SU-DHL-6 (cell line): ENCODE data around the gene INSIG2.

Experiments
- CTCF ChIP-seq: fragments of 200-600 bp; sonication (generic); IDR thresholded peaks from one replicate; pipeline ENCODE4 v1.5.1; 2017; ENCODE audit warnings: antibody characterized with exemption, mild to moderate bottlenecking, low read length, moderate library complexity; ENCODE audit not compliant: insufficient read depth, poor library complexity, severe bottlenecking
- EZH2phosphoT487 ChIP-seq: fragments of 200-600 bp; sonication (generic), shearing (Covaris generic); conservative IDR thresholded peaks from 2 replicates; pipeline ENCODE4 v1.6.1; 2018; ENCODE audit warnings: mild to moderate bottlenecking, antibody characterized with exemption, low read length, moderate library complexity, mixed read lengths

DNA sequence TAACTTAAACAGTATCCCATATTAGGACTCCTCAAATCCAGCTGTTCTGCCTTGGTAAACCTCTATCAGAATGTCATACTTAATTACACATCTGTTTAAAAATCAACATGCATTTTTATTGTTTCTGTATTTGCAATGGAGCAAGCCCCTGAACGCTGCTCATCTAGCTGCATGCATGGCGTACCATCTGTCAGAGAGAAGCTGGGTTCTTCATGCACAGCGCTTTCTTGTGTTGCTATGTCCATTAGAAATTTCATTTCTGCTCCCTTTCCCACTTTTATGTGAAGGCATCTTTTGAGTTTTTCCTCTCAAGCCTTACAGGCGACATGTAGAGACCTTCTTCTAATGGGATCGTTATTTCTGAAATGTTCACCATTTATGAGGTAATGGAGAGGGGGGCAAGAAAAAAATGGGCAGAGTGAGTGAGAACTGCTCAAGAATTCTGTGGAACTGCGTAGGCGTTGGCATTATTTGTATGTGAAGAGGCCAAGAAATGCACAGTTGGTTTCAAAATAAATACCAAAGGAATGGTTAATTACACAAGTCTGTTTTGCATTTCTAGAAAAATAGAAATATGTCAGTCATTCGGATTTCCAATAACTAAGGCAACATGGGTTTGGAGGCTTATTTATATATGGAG, 31.6 kb downstream of the INSIG2 start:
- TF ChIP-seq CTCF (no peak), EZH2phosphoT487 (no peak)
